Measurements from ENCODE around the gene LCTL. TPM values are rescaled to one million over a fixed set of nuclear protein-coding genes. Genes with fewer than 3 reads are reported as not detected.

The LCTL gene
- total RNA-seq, 1 experiment from 2014 or later: not detected

GRCh38 chr15:66560856-66561525 lies 4.8 kb downstream of the LCTL start:
- no peaks in the 10 kb centered on the region for H3K27me3 ChIP-seq (ENCODE audit: control insufficient read depth, insufficient read depth, low read length)
- no TSS peak for BruUV-seq (replicated peaks)
- ChIA-PET POLR2A (interaction anchor here (0.6 kb wide), 1 partner anchor 141 kb away, joined by 6 read pairs; the partner anchor contains the start of gene SMAD6), CTCF (interaction anchor here (0.6 kb wide), 1 partner anchor 294 kb away, joined by 8 read pairs; no protein-coding TSS in a partner anchor)
- H3K4me3 ChIP-seq (ENCODE audit: low read depth in 2 of 2, low read length in 2 of 2): no peak overlapping the region
- intact Hi-C loops (cut with micrococcal nuclease; ENCODE audit: unreplicated experiment): no loop called here
- H3K9me3 ChIP-seq (ENCODE audit: control insufficient read depth, insufficient read depth, low read depth, low read length): no peaks in the 10 kb centered on the region
- in situ Hi-C loops (cut with HindIII; ENCODE audit: low pct_unique_long_range_greater_than_20kb, low sequenced_read_pairs): no loop called here
- DNase-seq (ENCODE audit: low read depth, low spot score) (no peak), ATAC-seq (no peak)
- H3K4me1 ChIP-seq (ENCODE audit: control insufficient read depth, insufficient read depth, low read length): 0 out of 2 replicates have a peak, but pooled peaks cover 4% of the 10 kb centered on the region
- H3K27ac ChIP-seq (ENCODE audit: low read length): no peak overlapping the region
- TF ChIP-seq, protein P1, sequence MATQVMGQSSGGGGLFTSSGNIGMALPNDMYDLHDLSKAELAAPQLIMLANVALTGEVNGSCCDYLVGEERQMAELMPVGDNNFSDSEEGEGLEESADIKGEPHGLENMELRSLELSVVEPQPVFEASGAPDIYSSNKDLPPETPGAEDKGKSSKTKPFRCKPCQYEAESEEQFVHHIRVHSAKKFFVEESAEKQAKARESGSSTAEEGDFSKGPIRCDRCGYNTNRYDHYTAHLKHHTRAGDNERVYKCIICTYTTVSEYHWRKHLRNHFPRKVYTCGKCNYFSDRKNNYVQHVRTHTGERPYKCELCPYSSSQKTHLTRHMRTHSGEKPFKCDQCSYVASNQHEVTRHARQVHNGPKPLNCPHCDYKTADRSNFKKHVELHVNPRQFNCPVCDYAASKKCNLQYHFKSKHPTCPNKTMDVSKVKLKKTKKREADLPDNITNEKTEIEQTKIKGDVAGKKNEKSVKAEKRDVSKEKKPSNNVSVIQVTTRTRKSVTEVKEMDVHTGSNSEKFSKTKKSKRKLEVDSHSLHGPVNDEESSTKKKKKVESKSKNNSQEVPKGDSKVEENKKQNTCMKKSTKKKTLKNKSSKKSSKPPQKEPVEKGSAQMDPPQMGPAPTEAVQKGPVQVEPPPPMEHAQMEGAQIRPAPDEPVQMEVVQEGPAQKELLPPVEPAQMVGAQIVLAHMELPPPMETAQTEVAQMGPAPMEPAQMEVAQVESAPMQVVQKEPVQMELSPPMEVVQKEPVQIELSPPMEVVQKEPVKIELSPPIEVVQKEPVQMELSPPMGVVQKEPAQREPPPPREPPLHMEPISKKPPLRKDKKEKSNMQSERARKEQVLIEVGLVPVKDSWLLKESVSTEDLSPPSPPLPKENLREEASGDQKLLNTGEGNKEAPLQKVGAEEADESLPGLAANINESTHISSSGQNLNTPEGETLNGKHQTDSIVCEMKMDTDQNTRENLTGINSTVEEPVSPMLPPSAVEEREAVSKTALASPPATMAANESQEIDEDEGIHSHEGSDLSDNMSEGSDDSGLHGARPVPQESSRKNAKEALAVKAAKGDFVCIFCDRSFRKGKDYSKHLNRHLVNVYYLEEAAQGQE (IDR thresholded peaks at IDR 0.05; ENCODE audit: insufficient read depth in 1 of 2, low read depth in 2 of 2, low read length in 1 of 2): no peak
- TF ChIP-seq TCF7L2 (IDR thresholded peaks at IDR 0.05; ENCODE audit: low read depth, low read length) (no peak), CTCF (IDR thresholded peaks at IDR 0.05) (no peak), SIN3A (IDR thresholded peaks at IDR 0.05; ENCODE audit: borderline replicate concordance, insufficient read depth, low read depth, low read length) (no peak), POLR2AphosphoS5 (IDR thresholded peaks at IDR 0.05; ENCODE audit: low read depth, low read length) (no peak)
- H3K36me3 ChIP-seq (ENCODE audit: control insufficient read depth, insufficient read depth, low read length): no peaks in the 10 kb centered on the region

GRCh38 chr15:66558271-66558670 lies 7.5 kb downstream of the LCTL start:
- DNase-seq (ENCODE audit: low read depth, low spot score) (no peak), ATAC-seq (no peak)
- Histone ChIP-seq H3K27me3 (ENCODE audit: control insufficient read depth, insufficient read depth, low read length) (no peaks in the 10 kb centered on the region), H3K36me3 (ENCODE audit: control insufficient read depth, insufficient read depth, low read length) (no peaks in the 10 kb centered on the region), H3K4me3 (ENCODE audit: low read depth in 2 of 2, low read length in 2 of 2) (no peak overlapping the region), H3K4me1 (ENCODE audit: control insufficient read depth, insufficient read depth, low read length) (no peaks in the 10 kb centered on the region), H3K9me3 (ENCODE audit: control insufficient read depth, insufficient read depth, low read depth, low read length) (no peaks in the 10 kb centered on the region), H3K27ac (ENCODE audit: low read length) (no peak overlapping the region)
- BruUV-seq (replicated peaks): no TSS peak
- in situ Hi-C loops (cut with HindIII; ENCODE audit: low pct_unique_long_range_greater_than_20kb, low sequenced_read_pairs): no loop called here
- ChIA-PET CTCF (no interaction called here), POLR2A (no interaction called here)
- intact Hi-C loops (cut with micrococcal nuclease; ENCODE audit: unreplicated experiment): no loop called here
- TF ChIP-seq SIN3A (IDR thresholded peaks at IDR 0.05; ENCODE audit: borderline replicate concordance, insufficient read depth, low read depth, low read length) (no peak), TCF7L2 (IDR thresholded peaks at IDR 0.05; ENCODE audit: low read depth, low read length) (no peak), CTCF (IDR thresholded peaks at IDR 0.05) (no peak), POLR2AphosphoS5 (IDR thresholded peaks at IDR 0.05; ENCODE audit: low read depth, low read length) (no peak)
- TF ChIP-seq, protein P1 (IDR thresholded peaks at IDR 0.05; ENCODE audit: insufficient read depth in 1 of 2, low read depth in 2 of 2, low read length in 1 of 2): no peak
